Measurements from ENCODE around the gene GTPBP1. TPM values are rescaled to one million over a fixed set of nuclear protein-coding genes. Genes with fewer than 3 reads are reported as not detected.
A peak's percentile ranks its signal among the peaks of the same experiment; 100 is the strongest.

Gene GTPBP1
- total and polyA plus RNA-seq, 2 donors (not counting 1 experiment from before 2014, with no cell fraction given), result 77.8 to 174 TPM

- no peak for DNase-seq
- ATAC-seq (ENCODE audit: low read depth), result no peak
- H3K9ac ChIP-seq (ENCODE audit: low read length), result peak overlapping the region; percentile 90
- no peak for TF ChIP-seq CTCF (IDR thresholded peaks at IDR 0.05)
- no peak for TF ChIP-seq EZH2 (IDR thresholded peaks at IDR 0.05; ENCODE audit: borderline replicate concordance, insufficient read depth, low read depth, low read length, poor library complexity, severe bottlenecking)
- no peaks in the 10 kb centered on the region for H3K9me3 ChIP-seq (ENCODE audit: control extremely low read depth in 1 of 3, control insufficient read depth in 2 of 3, insufficient read depth in 1 of 3, low read length in 2 of 3)
- Mint-ChIP-seq H3K4me1 (peaks cover 66% of the 10 kb centered on the region), H3K4me3 (peak overlapping the region; percentile 94), H3K27ac (peak overlapping the region; percentile 90), H3K27me3 (no peaks in the 10 kb centered on the region), H3K9me3 (ENCODE audit: insufficient read depth) (no peaks in the 10 kb centered on the region)
- POLR2A ChIA-PET, result interaction anchor here (1.5 kb wide), 1 partner anchor 26 kb away, joined by 5 read pairs; no protein-coding TSS in a partner anchor
- H3K4me3 ChIP-seq (ENCODE audit: control extremely low read depth in 1 of 5, extremely low read depth in 1 of 5, insufficient read depth in 1 of 5, low read depth in 2 of 5, low read length in 4 of 5), result peak overlapping the region; percentile 64 to 93 (median 88)
- peak overlapping the region; percentile 59 to 91 for H3K27ac ChIP-seq (ENCODE audit: low read length in 2 of 2)
- peaks cover 0 to 17% of the 10 kb centered on the region in 2 experiments for H3K36me3 ChIP-seq (replicated peaks in 1 of 2; ENCODE audit: control extremely low read depth in 1 of 2, control insufficient read depth in 1 of 2, extremely low read depth in 1 of 2, insufficient read depth in 2 of 2, low read length in 1 of 2)
- no peaks in the 10 kb centered on the region for H3K27me3 ChIP-seq (replicated peaks in 1 of 4; ENCODE audit: control extremely low read depth in 1 of 4, control insufficient read depth in 3 of 4, insufficient read depth in 4 of 4, low read length in 3 of 4)
- intact Hi-C loops (cut with micrococcal nuclease), result loop anchor here (5.0 to 10.0 kb wide), 2 partner anchors 522 to 610 kb away; partner anchors contain the start of genes PLA2G6 and RPL3
- H2AFZ ChIP-seq (ENCODE audit: insufficient read depth, low read depth, low read length, poor library complexity, severe bottlenecking), result no peak overlapping the region
- CTCF ChIA-PET, result interaction anchor here (0.6 to 6.6 kb wide), 5 partner anchors 25 to 133 kb away, joined by 3 to 35 read pairs (median 3); partner anchors contain the start of gene TOMM22
- H3K4me1 ChIP-seq (ENCODE audit: control insufficient read depth in 2 of 2, insufficient read depth in 2 of 2, low read length in 2 of 2), result peaks cover 47 to 48% of the 10 kb centered on the region in 2 donors
- peak overlapping the region; percentile 87 for H3K4me2 ChIP-seq (replicated peaks; ENCODE audit: low read depth, low read length, poor library complexity, severe bottlenecking)
- 0% methylated on average over 1 of the region's 4 CpGs for WGBS (ENCODE audit: insufficient coverage)
- peaks cover 64% of the 10 kb centered on the region for H3K79me2 ChIP-seq (ENCODE audit: control insufficient read depth, insufficient read depth, low read length)
- peaks cover 58% of the 10 kb centered on the region for H4K20me1 ChIP-seq (ENCODE audit: control insufficient read depth, insufficient read depth, low read length, poor library complexity, severe bottlenecking)
Observed at GRCh38 chr22:38706901-38707195, 1.1 kb downstream of the GTPBP1 start.

GRCh38 chr22:38707346-38707745, 1.6 kb downstream of the GTPBP1 start:
- POLR2A ChIA-PET, result no interaction called here
- Mint-ChIP-seq H3K4me3 (peak overlapping the region; percentile 94), H3K9me3 (ENCODE audit: insufficient read depth) (no peaks in the 10 kb centered on the region), H3K4me1 (peaks cover 69% of the 10 kb centered on the region), H3K27me3 (no peaks in the 10 kb centered on the region), H3K27ac (peak overlapping the region; percentile 90)
- H3K4me2 ChIP-seq (replicated peaks; ENCODE audit: low read depth, low read length, poor library complexity, severe bottlenecking), result peak overlapping the region; percentile 87
- peaks cover 45 to 47% of the 10 kb centered on the region in 2 donors for H3K4me1 ChIP-seq (ENCODE audit: control insufficient read depth in 2 of 2, insufficient read depth in 2 of 2, low read length in 2 of 2)
- intact Hi-C loops (cut with micrococcal nuclease), result loop anchor here (5.0 to 10.0 kb wide), 2 partner anchors 523 to 610 kb away; partner anchors contain the start of genes PLA2G6 and RPL3
- H3K36me3 ChIP-seq (replicated peaks in 1 of 2; ENCODE audit: control extremely low read depth in 1 of 2, control insufficient read depth in 1 of 2, extremely low read depth in 1 of 2, insufficient read depth in 2 of 2, low read length in 1 of 2), result peaks cover 0 to 22% of the 10 kb centered on the region in 2 experiments
- no peak for TF ChIP-seq EZH2 (IDR thresholded peaks at IDR 0.05; ENCODE audit: borderline replicate concordance, insufficient read depth, low read depth, low read length, poor library complexity, severe bottlenecking)
- TF ChIP-seq CTCF (IDR thresholded peaks at IDR 0.05), result no peak
- H2AFZ ChIP-seq (ENCODE audit: insufficient read depth, low read depth, low read length, poor library complexity, severe bottlenecking), result no peak overlapping the region
- peaks cover 66% of the 10 kb centered on the region for H3K79me2 ChIP-seq (ENCODE audit: control insufficient read depth, insufficient read depth, low read length)
- H3K9ac ChIP-seq (ENCODE audit: low read length), result peak overlapping the region; percentile 90
- H3K9me3 ChIP-seq (ENCODE audit: control extremely low read depth in 1 of 3, control insufficient read depth in 2 of 3, insufficient read depth in 1 of 3, low read length in 2 of 3), result no peaks in the 10 kb centered on the region
- H3K27me3 ChIP-seq (replicated peaks in 1 of 4; ENCODE audit: control extremely low read depth in 1 of 4, control insufficient read depth in 3 of 4, insufficient read depth in 4 of 4, low read length in 3 of 4), result no peaks in the 10 kb centered on the region
- H4K20me1 ChIP-seq (ENCODE audit: control insufficient read depth, insufficient read depth, low read length, poor library complexity, severe bottlenecking), result peaks cover 63% of the 10 kb centered on the region
- WGBS (ENCODE audit: insufficient coverage), result no CpG with 5 or more reads among the region's 2 CpGs
- CTCF ChIA-PET, result interaction anchor here (0.9 to 6.6 kb wide), 4 partner anchors 9 to 136 kb away, joined by 3 to 35 read pairs (median 5); partner anchors contain the start of gene TOMM22
- ATAC-seq (ENCODE audit: low read depth) (no peak), DNase-seq (no peak)
- H3K27ac ChIP-seq (ENCODE audit: low read length in 2 of 2), result peak overlapping the region in 1 of 2 donors; percentile 91
- peak overlapping the region in 4 of 5 experiments; percentile 81 to 93 (median 89) for H3K4me3 ChIP-seq (ENCODE audit: control extremely low read depth in 1 of 5, extremely low read depth in 1 of 5, insufficient read depth in 1 of 5, low read depth in 2 of 5, low read length in 4 of 5)
